Endothelial cell of hepatic sinusoid (primary cell): Measurements from ENCODE around the gene OXA1L.
"Not testable (repeated sequence)": the region's sequence is repeated elsewhere in the genome, so short reads cannot be mapped to it uniquely, and the experiment has no call there.

Source experiments
- in situ Hi-C: cut with HindIII; loops from 2 replicates; pipeline ENCODE4 v1.10.0; 2017; ENCODE audit warnings: low sequenced_read_pairs

Gene OXA1L

GRCh38 chr14:22797017-22797917, 30.8 kb downstream of the OXA1L start:
- in situ Hi-C loops = no loop called here

- in situ Hi-C loops = no loop called here
Measured at GRCh38 chr14:22798528-22798927, 32.0 kb downstream of the OXA1L start.

GRCh38 chr14:22800346-22800745, 33.9 kb downstream of the OXA1L start:
- in situ Hi-C loops = no loop called here

- in situ Hi-C loops = no loop called here
Measured at GRCh38 chr14:22801716-22802115, 35.2 kb downstream of the OXA1L start.

GRCh38 chr14:22802860-22803686, 36.6 kb downstream of the OXA1L start:
- in situ Hi-C loops = no loop called here

DNA sequence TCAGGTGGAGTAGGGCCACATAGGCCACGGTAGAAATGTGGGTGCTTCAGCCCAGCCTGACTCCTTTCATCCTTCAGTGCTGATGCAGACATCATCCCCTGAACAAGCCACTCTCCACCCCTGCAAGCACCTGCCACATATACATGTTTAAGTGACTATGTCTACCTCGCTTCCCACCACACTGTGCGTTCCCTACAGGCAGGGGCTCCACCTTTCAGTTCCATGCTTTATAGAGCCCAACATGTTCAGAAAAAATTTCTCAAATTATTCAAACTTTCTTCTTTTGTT, 37.1 kb downstream of the OXA1L start:
- in situ Hi-C loops = no loop called here

GRCh38 chr14:22805235-22805634, 38.7 kb downstream of the OXA1L start:
- in situ Hi-C loops = not testable (repeated sequence)

- in situ Hi-C loops = no loop called here
Measured at GRCh38 chr14:22807432-22808087, 41.1 kb downstream of the OXA1L start.

DNA sequence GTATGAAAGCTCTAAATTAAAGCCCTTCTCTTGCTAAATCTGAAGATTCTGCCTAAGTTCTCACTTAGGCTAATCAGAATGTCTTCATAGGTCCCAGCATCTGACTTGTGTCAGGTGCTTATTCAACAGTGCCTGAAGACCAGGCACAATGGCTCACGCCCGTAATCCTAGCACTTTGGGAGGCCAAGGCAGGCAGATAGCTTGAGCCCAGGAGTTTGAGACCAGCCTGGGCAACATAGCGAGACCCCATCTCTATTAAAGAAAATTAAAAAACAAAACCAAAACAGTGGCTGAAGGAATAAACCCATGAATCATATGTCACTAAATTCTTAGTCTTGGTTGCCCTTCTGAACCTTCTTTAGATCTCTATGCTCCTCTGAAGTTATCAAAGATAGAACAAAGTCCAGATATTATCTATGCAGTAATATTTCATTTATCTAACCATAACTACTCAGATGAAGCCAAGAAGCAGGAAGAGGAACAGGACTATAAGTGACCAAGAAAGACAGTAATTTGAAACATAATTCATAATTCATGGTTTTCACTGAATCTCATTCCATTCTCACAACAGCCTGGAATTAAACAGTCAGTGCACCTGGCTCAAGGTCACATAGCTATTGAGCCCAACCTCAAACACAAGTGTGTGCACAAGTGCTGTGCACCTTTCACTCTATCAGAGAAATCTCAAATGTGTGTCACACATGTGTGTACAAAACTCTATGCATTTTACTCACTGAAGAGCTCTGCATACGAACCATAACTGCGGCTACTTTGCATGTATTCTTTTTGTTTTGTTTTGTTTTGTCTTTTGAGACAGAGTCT, 42.1 kb downstream of the OXA1L start:
- in situ Hi-C loops = no loop called here

DNA sequence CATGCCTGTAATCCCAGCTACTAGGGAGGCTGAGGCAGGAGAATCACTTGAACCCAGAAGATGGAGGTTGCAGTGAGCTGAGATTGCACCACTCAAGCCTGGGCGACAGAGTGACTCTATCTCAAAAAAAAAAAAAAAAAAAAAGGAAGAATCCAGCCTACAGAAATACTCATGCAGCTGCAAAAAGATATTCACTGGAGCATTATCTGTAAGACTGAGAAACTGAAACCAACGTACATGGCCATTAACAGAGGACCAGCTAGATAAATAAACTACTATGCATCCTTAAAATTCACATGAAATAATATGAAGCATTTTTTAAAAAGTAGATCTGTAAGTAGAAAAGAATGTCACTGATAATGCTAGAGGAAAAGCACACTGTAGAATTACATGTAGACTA, 45.2 kb downstream of the OXA1L start:
- in situ Hi-C loops = no loop called here

- in situ Hi-C loops = no loop called here
Measured at GRCh38 chr14:22812744-22813143, 46.3 kb downstream of the OXA1L start.

DNA sequence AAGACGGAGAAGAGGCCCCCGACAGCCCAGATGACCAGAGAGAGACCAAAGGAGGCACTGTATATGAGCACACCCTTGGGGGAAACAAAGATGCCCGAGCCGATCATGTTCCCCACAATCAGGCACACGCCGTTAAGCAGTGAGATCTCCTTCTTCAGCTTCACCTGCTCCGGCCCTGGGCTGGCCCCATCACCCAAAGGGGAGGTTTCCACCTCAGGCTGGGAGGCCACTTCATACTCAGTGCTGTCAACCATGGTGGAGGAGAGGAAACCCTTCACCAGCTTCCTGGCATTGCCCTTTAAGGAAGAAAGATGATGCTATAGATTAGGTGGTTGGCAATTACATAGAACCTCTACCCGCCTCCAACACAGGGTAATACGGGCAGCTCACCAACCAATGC, 46.7 kb downstream of the OXA1L start:
- in situ Hi-C loops = no loop called here

DNA sequence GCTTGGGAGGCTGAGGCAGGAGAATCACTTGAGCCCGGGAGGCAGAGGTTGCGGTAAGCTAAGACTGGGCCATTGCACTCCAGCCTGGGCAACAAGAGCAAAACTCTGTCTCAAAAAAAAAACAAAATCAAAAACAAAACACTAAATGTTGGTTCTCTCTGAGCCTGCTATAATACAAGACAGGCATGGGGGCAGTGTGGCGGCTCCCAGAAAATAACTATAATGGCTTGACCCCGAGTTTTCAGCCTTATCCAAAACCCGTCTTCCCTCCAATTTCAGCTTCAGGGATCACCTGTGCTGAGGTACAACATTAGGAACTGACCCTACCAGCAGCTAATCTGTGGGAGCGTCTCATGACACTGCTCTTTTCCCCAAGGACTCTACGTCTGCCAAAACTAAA, 47.9 kb downstream of the OXA1L start:
- in situ Hi-C loops = no loop called here

DNA sequence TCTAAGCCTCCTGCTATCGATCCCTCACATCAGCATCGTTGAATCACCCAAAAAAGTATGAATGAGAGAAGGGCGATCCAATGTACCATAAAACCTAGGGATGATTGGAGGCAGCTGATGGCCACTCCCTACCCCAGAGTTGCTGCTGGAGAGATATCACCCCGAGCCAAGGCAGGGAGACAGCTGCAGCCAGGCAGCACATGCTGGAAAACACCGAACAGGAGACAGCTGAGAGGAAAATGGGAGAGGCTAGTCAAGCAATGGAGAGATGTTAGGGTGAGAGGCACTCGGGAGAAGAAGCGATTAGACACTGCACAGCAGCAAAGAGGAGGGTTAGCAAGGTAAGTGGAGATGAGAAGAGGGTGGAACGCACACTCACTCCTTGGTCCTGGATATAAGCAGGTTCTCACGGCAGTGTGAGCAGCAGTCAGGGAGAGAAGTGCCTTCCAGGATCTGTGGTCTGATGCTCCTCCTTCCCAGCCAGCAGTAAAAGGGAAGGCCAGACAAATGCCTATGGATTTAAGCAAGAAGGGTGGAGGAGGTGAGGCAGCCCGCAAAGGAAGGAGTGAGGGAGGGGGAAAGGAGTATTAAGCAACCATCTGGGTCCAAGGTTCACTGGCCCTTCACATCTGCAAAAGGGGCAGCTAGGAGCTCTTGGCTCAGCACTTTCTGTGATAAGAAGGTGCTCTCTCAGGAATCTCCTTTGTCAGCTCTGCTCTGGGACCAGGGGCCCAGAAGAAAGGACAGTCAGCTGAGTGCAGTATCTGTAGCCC, 48.6 kb downstream of the OXA1L start, which contains the start of gene SLC7A7:
Gene SLC7A7 (minus strand): TSS at position 495 of the 773 bp plus-strand sequence. CDS start 2,037 bp downstream, outside the sequence.
- in situ Hi-C loops = no loop called here

DNA sequence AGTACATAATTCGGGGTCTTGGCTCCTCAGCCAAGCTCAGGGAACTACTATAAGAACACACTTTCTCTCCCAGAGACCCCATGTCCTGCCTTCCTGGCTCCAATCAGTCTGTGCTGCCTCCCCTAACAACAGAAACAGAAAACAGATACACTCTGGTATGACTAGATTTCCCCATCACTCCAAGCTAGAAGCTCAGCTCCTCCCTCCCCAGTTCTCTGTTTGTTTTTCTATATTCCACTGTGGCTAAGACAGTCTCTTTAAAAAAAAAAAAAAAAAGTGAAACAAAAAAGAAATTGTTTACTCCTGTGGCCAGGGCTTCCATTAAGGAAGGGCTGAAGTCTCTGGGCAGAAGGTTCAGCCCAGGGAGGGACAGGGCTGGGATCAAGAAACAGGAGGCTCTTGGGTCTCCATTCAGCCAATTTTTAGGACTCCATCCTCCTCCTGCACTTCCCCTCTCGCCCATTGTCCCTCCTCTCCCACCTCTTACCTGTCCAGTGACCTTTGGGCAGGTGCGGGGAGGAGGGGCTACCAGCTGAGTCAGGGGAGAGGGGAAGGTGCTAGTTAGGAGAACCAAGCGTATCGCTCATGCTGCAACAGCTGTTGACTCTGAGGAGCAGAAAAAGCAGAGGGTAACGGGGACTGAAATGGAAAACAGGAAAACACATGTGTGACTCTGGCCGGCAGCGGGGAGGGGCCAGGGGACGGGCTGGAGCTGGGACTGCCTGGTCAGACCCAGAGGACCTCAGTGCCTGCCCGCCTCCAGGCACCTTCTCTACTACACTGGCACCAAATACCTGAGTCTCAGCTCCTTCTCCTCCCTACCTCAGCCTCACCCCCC, 52.9 kb downstream of the OXA1L start:
- in situ Hi-C loops = no loop called here

- in situ Hi-C loops = no loop called here
Measured at GRCh38 chr14:22820731-22821130, 54.2 kb downstream of the OXA1L start.

GRCh38 chr14:22821193-22822015, 54.9 kb downstream of the OXA1L start:
- in situ Hi-C loops = no loop called here

GRCh38 chr14:22822016-22822570, 55.6 kb downstream of the OXA1L start:
- in situ Hi-C loops = no loop called here
